ENCODE data around the gene SENP3.

Gene SENP3

DNA sequence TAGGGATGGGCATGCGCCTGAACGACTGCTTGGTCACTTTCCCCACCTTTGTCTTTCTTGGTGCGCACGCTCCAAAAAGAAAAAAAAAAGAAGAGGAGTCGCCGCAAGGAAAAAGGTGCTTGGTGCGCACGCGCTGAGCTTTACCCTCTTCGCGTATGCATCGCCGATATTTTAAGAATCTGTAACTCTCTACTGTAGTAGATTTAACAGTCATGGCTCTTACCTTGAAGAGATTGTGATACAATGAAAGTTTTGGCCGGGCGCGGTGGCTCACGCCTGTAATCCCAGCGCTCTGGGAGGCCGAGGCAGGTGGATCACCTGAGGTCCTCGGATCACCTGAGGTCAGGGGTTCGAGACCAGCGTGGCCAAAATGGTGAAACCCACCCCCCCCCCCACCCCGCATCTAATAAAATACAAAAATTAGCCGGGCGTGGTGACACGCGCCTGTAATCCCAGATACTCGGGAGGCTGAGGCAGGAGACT lies 53.6 kb downstream of the SENP3 start:
- H3K4me3 ChIP-seq (ENCODE audit: low read length), result peak overlapping the region; percentile 63
- no peak for DNase-seq (ENCODE audit: low read depth)
- TF ChIP-seq, protein P1, sequence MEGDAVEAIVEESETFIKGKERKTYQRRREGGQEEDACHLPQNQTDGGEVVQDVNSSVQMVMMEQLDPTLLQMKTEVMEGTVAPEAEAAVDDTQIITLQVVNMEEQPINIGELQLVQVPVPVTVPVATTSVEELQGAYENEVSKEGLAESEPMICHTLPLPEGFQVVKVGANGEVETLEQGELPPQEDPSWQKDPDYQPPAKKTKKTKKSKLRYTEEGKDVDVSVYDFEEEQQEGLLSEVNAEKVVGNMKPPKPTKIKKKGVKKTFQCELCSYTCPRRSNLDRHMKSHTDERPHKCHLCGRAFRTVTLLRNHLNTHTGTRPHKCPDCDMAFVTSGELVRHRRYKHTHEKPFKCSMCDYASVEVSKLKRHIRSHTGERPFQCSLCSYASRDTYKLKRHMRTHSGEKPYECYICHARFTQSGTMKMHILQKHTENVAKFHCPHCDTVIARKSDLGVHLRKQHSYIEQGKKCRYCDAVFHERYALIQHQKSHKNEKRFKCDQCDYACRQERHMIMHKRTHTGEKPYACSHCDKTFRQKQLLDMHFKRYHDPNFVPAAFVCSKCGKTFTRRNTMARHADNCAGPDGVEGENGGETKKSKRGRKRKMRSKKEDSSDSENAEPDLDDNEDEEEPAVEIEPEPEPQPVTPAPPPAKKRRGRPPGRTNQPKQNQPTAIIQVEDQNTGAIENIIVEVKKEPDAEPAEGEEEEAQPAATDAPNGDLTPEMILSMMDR (conservative IDR thresholded peaks at IDR 0.05; ENCODE audit: low read length), result no peak

DNA sequence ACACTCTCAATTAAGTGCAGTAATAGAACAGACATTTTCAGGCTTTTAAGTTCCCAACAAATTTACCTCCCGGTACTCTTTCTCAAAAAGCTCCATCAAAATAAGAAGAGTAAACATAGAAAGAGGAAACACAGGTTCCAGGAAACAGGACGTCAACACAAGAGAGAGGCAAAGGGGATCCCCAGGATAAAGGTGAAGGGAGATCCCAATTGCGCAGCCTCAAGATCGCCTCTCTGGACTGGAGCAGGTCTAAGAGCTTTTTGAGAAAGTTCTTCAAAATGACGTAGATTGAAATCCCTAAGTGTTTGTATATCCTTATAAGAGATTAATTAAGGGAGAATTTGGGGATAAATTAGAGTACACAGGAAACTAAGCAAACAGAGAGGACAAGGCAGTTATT lies 56.9 kb downstream of the SENP3 start:
- DNase-seq (ENCODE audit: low read depth), result no peak
- TF ChIP-seq, protein P1 (conservative IDR thresholded peaks at IDR 0.05; ENCODE audit: low read length), result no peak
- no peak overlapping the region for H3K4me3 ChIP-seq (ENCODE audit: low read length)

DNA sequence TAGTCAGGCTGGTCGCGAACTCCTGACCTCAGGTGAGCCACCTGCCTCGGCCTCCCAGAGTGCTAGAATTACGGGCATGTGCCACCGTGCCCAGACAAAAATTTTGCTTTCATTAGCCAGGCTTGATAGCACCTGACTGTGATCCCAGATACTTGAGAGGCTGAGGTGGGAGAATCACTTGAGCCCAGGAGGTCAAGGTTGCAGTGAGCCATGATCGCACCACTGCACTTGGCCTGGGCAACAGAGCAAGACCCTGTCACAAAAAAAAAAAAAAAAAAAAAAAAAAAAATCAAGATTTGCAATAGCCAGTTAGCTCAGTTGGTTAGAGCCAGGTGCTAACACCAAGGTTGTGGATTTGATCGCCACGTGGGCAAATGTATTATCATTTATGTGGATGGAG lies 59.1 kb downstream of the SENP3 start:
- DNase-seq (ENCODE audit: low read depth), result no peak
- no peak overlapping the region for H3K4me3 ChIP-seq (ENCODE audit: low read length)
- TF ChIP-seq, protein P1 (conservative IDR thresholded peaks at IDR 0.05; ENCODE audit: low read length), result no peak
